ENCODE results near the gene PLCD3. TPM values are rescaled to one million over a fixed set of nuclear protein-coding genes. Genes with fewer than 3 reads are reported as not detected.
A peak's percentile ranks its signal among the peaks of the same experiment; 100 is the strongest.

Gene PLCD3
- total and polyA plus RNA-seq, 10 of the 15 experiments (the other 5 are each of a cell fraction or from before 2014, with no cell fraction given), result 0.02 to 1.6 (median 0.44) TPM

DNA sequence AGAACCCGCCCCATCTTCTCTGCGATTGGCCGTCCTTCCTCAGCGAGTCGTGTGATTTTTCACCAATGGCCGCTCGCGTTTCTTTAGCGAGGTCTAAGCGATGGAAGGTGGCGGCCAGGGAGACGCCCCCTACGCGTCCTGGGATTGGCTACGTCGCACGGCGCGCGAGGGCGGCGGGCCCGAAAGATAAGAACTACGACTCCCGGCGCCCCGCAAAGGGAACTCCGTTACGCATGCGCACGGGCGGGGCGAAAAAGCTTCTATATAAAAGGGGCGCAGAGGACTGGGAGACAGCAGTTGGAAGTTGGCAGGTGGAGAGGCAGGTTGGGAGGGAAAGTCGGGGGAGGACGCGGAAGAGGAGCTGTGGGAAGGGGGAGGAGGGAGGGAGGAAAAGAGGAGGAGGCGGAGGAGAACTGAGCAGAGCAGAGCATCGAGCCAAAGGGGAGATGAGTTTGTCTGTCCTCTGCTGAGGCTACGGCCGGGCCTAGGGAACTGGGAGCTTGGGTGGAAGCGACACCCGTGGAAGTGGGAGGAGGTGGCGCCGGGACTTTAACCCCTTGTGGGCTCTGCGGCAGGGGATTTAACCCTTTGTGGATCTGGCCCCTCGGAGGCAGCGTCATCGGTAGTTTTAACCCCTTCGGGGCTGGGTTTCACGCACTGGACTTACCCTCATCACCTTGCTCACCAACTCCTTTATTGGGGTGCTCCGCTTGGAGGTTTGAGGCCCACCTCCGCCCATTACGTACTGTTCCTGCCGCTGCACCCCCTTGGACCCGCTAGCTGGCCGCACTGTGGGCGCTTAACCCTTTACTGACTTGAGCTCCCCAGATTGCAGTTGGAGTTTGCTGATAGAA lies 16.1 kb upstream of the PLCD3 start, which contains the start of gene HEXIM1 (continued):
- TF ChIP-seq, protein P1, sequence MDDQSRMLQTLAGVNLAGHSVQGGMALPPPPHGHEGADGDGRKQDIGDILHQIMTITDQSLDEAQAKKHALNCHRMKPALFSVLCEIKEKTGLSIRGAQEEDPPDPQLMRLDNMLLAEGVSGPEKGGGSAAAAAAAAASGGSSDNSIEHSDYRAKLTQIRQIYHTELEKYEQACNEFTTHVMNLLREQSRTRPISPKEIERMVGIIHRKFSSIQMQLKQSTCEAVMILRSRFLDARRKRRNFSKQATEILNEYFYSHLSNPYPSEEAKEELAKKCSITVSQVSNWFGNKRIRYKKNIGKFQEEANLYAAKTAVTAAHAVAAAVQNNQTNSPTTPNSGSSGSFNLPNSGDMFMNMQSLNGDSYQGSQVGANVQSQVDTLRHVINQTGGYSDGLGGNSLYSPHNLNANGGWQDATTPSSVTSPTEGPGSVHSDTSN (IDR thresholded peaks at IDR 0.05; ENCODE audit: insufficient replicate concordance, low read depth, low read length), result peak; percentile 86
- TF ChIP-seq RB1 (IDR thresholded peaks at IDR 0.05; ENCODE audit: borderline replicate concordance), result 0 out of 2 replicates have a peak, but pooled peaks have one; percentile 39
- peak; percentile 66 for TF ChIP-seq PAX5 (IDR thresholded peaks at IDR 0.05; ENCODE audit: borderline replicate concordance, low read depth, low read length)
- no peak for TF ChIP-seq ATF7 (IDR thresholded peaks at IDR 0.05; ENCODE audit: low read depth)
- no peak for TF ChIP-seq BRCA1 (IDR thresholded peaks at IDR 0.05; ENCODE audit: low read depth, low read length)
- peak; percentile 48 for TF ChIP-seq SP1 (IDR thresholded peaks at IDR 0.05; ENCODE audit: low read depth, low read length)
- no peak for TF ChIP-seq TCF7 (IDR thresholded peaks at IDR 0.05; ENCODE audit: borderline replicate concordance)
- peak; percentile 57 for TF ChIP-seq KLF5 (IDR thresholded peaks at IDR 0.05; ENCODE audit: partially characterized antibody)
- no peak for TF ChIP-seq CBX3 (IDR thresholded peaks at IDR 0.05; ENCODE audit: borderline replicate concordance, low read depth)
- peak; percentile 98 for TF ChIP-seq HDGF (IDR thresholded peaks at IDR 0.05)
- TF ChIP-seq, protein P2, sequence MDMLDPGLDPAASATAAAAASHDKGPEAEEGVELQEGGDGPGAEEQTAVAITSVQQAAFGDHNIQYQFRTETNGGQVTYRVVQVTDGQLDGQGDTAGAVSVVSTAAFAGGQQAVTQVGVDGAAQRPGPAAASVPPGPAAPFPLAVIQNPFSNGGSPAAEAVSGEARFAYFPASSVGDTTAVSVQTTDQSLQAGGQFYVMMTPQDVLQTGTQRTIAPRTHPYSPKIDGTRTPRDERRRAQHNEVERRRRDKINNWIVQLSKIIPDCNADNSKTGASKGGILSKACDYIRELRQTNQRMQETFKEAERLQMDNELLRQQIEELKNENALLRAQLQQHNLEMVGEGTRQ (IDR thresholded peaks at IDR 0.05; ENCODE audit: borderline replicate concordance, low read depth, low read length), result no peak
- TF ChIP-seq, protein P3, sequence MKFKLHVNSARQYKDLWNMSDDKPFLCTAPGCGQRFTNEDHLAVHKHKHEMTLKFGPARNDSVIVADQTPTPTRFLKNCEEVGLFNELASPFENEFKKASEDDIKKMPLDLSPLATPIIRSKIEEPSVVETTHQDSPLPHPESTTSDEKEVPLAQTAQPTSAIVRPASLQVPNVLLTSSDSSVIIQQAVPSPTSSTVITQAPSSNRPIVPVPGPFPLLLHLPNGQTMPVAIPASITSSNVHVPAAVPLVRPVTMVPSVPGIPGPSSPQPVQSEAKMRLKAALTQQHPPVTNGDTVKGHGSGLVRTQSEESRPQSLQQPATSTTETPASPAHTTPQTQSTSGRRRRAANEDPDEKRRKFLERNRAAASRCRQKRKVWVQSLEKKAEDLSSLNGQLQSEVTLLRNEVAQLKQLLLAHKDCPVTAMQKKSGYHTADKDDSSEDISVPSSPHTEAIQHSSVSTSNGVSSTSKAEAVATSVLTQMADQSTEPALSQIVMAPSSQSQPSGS (IDR thresholded peaks at IDR 0.05; ENCODE audit: low read length), result no peak
- peak; percentile 94 for TF ChIP-seq EED (IDR thresholded peaks at IDR 0.05; ENCODE audit: low read depth)
- TF ChIP-seq BCL11A (IDR thresholded peaks at IDR 0.05; ENCODE audit: low read depth, low read length), result peak; percentile 43; the same call in 1 of the 2 replicates
- TF ChIP-seq ZNF622 (IDR thresholded peaks at IDR 0.05), result no peak
- TF ChIP-seq KDM1A (IDR thresholded peaks at IDR 0.05; ENCODE audit: borderline replicate concordance), result no peak
- TF ChIP-seq CBX5 (IDR thresholded peaks at IDR 0.05; ENCODE audit: low read depth), result no peak; the same call in 1 of the 2 replicates
- TF ChIP-seq CBFB (IDR thresholded peaks at IDR 0.05; ENCODE audit: low read depth), result peak; percentile 99
- TF ChIP-seq, protein P4, sequence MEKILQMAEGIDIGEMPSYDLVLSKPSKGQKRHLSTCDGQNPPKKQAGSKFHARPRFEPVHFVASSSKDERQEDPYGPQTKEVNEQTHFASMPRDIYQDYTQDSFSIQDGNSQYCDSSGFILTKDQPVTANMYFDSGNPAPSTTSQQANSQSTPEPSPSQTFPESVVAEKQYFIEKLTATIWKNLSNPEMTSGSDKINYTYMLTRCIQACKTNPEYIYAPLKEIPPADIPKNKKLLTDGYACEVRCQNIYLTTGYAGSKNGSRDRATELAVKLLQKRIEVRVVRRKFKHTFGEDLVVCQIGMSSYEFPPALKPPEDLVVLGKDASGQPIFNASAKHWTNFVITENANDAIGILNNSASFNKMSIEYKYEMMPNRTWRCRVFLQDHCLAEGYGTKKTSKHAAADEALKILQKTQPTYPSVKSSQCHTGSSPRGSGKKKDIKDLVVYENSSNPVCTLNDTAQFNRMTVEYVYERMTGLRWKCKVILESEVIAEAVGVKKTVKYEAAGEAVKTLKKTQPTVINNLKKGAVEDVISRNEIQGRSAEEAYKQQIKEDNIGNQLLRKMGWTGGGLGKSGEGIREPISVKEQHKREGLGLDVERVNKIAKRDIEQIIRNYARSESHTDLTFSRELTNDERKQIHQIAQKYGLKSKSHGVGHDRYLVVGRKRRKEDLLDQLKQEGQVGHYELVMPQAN (conservative IDR thresholded peaks at IDR 0.05), result peak; percentile 78; the same call in 1 of the 2 replicates
- TF ChIP-seq IRF4 (IDR thresholded peaks at IDR 0.05; ENCODE audit: low read depth, low read length), result peak; percentile 73
- TF ChIP-seq NFIC (IDR thresholded peaks at IDR 0.05; ENCODE audit: low read depth, low read length), result peak; percentile 35; the same call in 1 of the 2 replicates
- TF ChIP-seq SMAD1 (IDR thresholded peaks at IDR 0.05; ENCODE audit: low read depth, partially characterized antibody), result peak; percentile 99
- TF ChIP-seq HDAC6 (IDR thresholded peaks at IDR 0.05; ENCODE audit: unreplicated experiment), result peak; percentile 98
- TF ChIP-seq SMAD5 (IDR thresholded peaks at IDR 0.05; ENCODE audit: low read depth), result peak; percentile 100
- TF ChIP-seq EGR1 (IDR thresholded peaks at IDR 0.05; ENCODE audit: borderline replicate concordance in 1 of 2, low read depth in 2 of 2, low read length in 2 of 2), result peak; percentile 44 to 61
- TF ChIP-seq FOXM1 (IDR thresholded peaks at IDR 0.05; ENCODE audit: low read depth, low read length), result peak; percentile 63; the same call in 1 of the 2 replicates
- peak; percentile 47 for TF ChIP-seq CREB1 (IDR thresholded peaks at IDR 0.05; ENCODE audit: low read depth)
